GM18508 (cell line): ENCODE data around the gene PALLD.
"Not testable (repeated sequence)": the region's sequence is repeated elsewhere in the genome, so short reads cannot be mapped to it uniquely, and the experiment has no call there.

Source experiments
- ATAC-seq: cut with Tn5 transposase; IDR thresholded peaks from one replicate; pipeline ENCODE4 v1.9.1; 2021; ENCODE audit warnings: moderate number of reproducible peaks; ENCODE audit not compliant: insufficient read depth, unreplicated experiment

Gene PALLD

GRCh38 chr4:168907119-168907698, 410.4 kb downstream of the PALLD start:
- ATAC-seq: no peak

DNA sequence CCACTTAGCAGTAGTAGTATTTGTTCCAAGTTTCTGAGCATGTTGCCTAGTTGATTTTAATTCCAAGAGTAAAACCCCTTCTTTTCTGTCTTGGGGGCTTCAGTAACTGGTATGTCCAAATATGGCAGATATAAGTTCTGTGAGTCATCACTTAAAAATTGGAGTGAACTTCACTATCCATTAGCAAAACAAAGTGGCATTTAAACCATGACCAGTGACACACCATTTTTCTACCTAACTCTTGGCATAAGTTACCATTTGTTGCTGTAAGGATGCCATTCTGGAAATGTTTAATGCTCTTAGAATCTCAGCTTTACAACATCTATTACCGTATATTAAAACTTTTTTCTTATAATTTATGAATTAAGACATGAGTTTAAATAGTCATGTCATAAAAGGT, 411.2 kb downstream of the PALLD start:
- ATAC-seq: no peak

GRCh38 chr4:168908851-168909273, 412.0 kb downstream of the PALLD start:
- ATAC-seq: no peak

- ATAC-seq: no peak
Measured at GRCh38 chr4:168914095-168914494, 417.2 kb downstream of the PALLD start.

GRCh38 chr4:168917138-168917779, 420.4 kb downstream of the PALLD start:
- no peak for ATAC-seq

DNA sequence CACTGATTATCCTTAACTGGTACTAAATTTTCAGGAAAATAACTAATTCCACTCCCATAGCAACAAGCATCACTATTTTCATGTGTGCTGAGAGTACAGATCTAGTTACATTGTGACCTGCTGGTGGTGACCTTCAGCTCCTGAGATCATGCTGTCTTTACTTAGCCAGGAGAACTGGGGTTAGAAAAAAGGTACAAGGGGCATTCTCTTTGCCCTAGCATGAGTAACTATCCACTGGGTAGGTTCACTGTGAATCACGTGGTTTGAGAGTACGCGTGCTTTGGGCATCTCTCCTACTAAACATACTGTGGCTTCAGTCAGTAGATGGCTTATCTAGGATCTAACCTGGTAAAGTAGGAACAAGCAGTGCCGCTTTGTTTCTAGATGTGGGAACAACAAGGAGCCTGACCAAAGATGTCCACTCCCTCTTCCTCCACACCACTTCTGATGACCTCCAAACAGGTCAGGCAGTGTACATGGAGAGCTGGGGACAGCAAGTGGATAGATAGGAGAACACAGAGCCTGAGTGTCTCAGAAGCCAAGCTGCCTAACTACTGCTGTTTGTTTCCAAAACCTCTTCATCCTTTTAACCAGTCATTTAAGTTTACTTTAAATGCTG, 423.0 kb downstream of the PALLD start:
- no peak for ATAC-seq

DNA sequence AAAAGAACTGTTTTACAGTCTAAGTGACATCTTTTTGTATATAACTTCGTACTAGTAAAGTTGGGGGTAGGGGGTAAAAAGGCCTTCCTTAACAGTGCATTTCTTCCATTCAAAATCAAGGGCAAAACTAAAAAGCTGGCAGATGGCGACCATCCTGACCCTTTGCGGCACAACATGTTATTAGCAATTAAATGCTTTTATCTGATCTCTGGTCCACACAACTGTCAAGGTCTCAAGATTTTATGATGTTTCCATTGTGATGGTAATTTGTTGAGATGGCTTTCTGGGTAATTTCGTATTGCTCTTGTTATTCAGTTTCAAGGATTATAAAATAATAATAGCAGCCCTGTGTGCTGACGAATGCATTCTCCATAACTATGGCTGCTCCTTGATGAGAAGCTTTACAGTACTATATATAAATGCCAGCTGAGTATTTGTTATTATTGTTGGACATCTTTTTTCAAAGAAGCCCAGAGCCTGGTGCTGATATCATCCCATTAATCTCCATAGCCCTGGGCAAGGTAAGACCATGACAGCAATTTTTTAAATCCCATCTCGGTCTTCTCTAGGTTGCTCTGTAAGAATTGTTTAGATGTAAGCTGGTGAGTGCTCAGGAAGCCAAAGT, 423.7 kb downstream of the PALLD start:
- no peak for ATAC-seq

GRCh38 chr4:168923526-168924194, 426.8 kb downstream of the PALLD start:
- ATAC-seq: no peak

GRCh38 chr4:168924667-168925066, 427.8 kb downstream of the PALLD start:
- ATAC-seq: no peak

- no peak for ATAC-seq
Measured at GRCh38 chr4:168925789-168926490, 429.1 kb downstream of the PALLD start.

- no peak for ATAC-seq
Measured at GRCh38 chr4:168928346-168928745, 431.5 kb downstream of the PALLD start.

GRCh38 chr4:168928875-168929274, 432.0 kb downstream of the PALLD start:
- ATAC-seq: no peak

GRCh38 chr4:168930413-168931196, 433.8 kb downstream of the PALLD start:
- ATAC-seq: no peak

- ATAC-seq: no peak
Measured at GRCh38 chr4:168931215-168931650, 434.4 kb downstream of the PALLD start.

DNA sequence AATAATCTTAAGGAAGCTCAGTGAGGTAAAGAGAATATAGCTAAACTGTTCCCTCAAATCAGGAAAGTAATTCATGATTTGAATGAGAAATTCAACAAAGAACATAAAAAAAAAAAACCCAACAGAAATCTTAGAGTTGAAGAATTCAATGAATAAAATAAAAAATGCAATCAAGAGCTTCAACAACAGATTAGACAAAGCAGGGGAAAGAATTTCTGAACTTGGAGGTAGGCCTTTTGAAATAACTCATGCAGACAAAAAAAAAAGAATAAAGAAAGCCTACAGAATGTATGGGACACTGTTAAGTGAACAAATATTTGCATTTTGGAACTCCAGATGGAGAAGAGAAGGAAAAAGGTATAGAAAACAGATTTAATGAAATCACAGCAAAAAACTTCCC, 435.3 kb downstream of the PALLD start:
- ATAC-seq: no peak

DNA sequence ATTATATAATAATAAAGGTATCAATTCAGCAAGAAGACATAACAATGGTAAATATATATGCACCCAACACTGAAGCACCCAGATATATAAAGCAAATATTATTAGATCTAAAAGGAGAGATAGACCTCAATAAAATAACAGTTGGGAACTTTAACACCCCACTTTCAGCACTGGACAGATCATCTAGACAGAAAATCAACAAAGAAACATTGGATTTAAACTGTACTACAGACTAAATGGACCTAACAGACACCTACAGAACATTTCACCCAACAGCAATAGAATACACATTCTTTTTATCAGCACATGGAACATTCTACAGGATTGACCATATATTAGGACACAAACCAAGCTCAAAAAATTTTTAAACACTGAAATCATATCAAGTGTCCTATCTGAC, 436.6 kb downstream of the PALLD start:
- ATAC-seq: no peak

DNA sequence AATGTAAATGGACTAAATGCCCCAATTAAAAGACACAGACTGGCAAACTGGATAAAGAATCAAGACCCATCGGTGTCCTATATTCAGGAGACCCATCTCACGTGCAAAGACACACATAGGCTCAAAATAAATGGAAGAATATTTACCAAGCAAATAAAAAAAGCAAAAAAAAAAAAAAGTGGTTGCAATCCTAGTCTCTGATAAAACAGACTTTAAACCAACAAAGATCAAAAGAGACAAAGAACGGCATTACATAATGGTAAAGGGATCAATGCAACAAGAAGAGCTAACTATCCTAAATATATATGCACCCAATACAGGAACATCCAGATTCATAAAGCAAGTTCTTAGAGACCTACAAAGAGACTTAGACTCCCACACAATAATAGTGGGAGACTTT, 440.6 kb downstream of the PALLD start:
- not testable (repeated sequence) for ATAC-seq

DNA sequence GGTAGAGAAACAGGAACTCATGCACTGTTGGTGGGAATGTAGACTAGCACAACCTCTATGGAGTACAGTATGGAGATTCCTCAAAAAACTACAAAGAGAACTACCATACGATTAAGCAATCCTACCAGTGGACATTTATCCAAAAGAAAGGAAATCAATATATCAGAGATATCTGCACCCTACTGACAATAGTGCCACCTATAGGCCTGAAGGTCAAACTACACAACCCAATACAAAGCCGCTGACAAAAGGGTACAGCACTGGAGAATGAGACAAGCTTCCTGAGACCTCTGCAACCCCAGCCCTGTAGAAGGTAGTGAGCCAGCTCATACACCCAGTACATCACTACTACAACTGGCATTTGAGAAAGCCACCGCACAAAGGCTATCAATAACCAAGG, 446.1 kb downstream of the PALLD start:
- no peak for ATAC-seq

GRCh38 chr4:168945291-168945690, 448.4 kb downstream of the PALLD start:
- no peak for ATAC-seq
